HEK293 (cell line): ENCODE data around the gene AGAP1.

Experiments used
- CTCF ChIA-PET: fragments of 350-600 bp; formaldehyde crosslinking; extraction: SDS; loops from one replicate; lab custom pipeline; 2021; ENCODE audit warnings: antibody characterized with exemption; lab: Yijun Ruan, JAX
- POLR2A ChIA-PET: fragments of 300-600 bp; formaldehyde crosslinking; extraction: SDS; loops from one replicate; lab custom pipeline; 2020; ENCODE audit warnings: antibody characterized with exemption, inconsistent platforms; lab: Yijun Ruan, JAX
- H3K27ac ChIP-seq: fragments of 200-500 bp; sonication (Bioruptor generic); 2 replicates; pipeline ENCODE4 v1.5.1; 2014; ENCODE audit warnings: low read depth, low read length, control low read depth, inconsistent platforms; ENCODE audit errors: extremely low read depth
- H3K36me3 ChIP-seq, 2 experiments: fragments of 200-500 bp in 1 of 2; sonication (Bioruptor generic) in 1 of 2; 1 replicate in 1 of 2; 2 replicates in 1 of 2; pipeline ENCODE4 v1.5.1; 2014 to 2017; ENCODE audit warnings: inconsistent platforms in 2 of 2, low read length in 2 of 2; ENCODE audit not compliant: control insufficient read depth in 2 of 2, insufficient read depth in 1 of 2
- H3K4me1 ChIP-seq: fragments of 200-500 bp; sonication (Bioruptor generic); 2 replicates; pipeline ENCODE4 v1.5.1; 2014; ENCODE audit warnings: mild to moderate bottlenecking, low read length, inconsistent platforms; ENCODE audit not compliant: control insufficient read depth, insufficient read depth
- H3K4me3 ChIP-seq: 2 replicates; pipeline ENCODE4 v1.5.1; 2011; ENCODE audit warnings: low read depth, mild to moderate bottlenecking, control low read depth, low read length, moderate library complexity
- H3K9me3 ChIP-seq: fragments of 200-500 bp; sonication (Bioruptor generic); 2 replicates; pipeline ENCODE4 v1.5.1; 2014; ENCODE audit warnings: low read depth, low read length, inconsistent platforms; ENCODE audit not compliant: control insufficient read depth, insufficient read depth
- FEZF1 ChIP-seq: fragments of 450-650 bp; formaldehyde crosslinking; IDR thresholded peaks from 2 replicates; pipeline ENCODE4 v1.5.1; 2016; ENCODE audit warnings: missing biosample characterization, missing genetic modification characterization
- IKZF3 ChIP-seq: fragments of 450-650 bp; IDR thresholded peaks from 2 replicates; pipeline ENCODE4 v1.5.0; 2018; ENCODE audit warnings: missing biosample characterization, mild to moderate bottlenecking, missing genetic modification characterization, moderate library complexity
- MEIS1 ChIP-seq: sonication (generic); formaldehyde crosslinking; IDR thresholded peaks from 2 replicates; pipeline ENCODE4 v1.8.1; 2022; ENCODE audit warnings: missing genetic modification reagents, mild to moderate bottlenecking, borderline replicate concordance
- ZBTB17 ChIP-seq: fragments of 450-650 bp; formaldehyde crosslinking; IDR thresholded peaks from 2 replicates; pipeline ENCODE4 v1.5.1; 2016; ENCODE audit warnings: missing biosample characterization, missing genetic modification characterization
- ZBTB8A ChIP-seq: fragments of 450-650 bp; formaldehyde crosslinking; IDR thresholded peaks from 2 replicates; pipeline ENCODE4 v1.5.1; 2016; ENCODE audit warnings: missing biosample characterization, missing genetic modification characterization
- ZNF121 ChIP-seq: fragments of 450-650 bp; formaldehyde crosslinking; IDR thresholded peaks from 2 replicates; pipeline ENCODE4 v1.5.1; 2016; ENCODE audit warnings: missing biosample characterization, missing genetic modification characterization
- ZNF19 ChIP-seq: fragments of 450-650 bp; formaldehyde crosslinking; IDR thresholded peaks from 2 replicates; pipeline ENCODE4; 2016; ENCODE audit warnings: missing biosample characterization, missing genetic modification characterization, low read depth
- ZNF24 ChIP-seq: fragments of 450-650 bp; formaldehyde crosslinking; IDR thresholded peaks from 2 replicates; pipeline ENCODE4 v1.5.1; 2016; ENCODE audit warnings: missing biosample characterization, missing genetic modification characterization
- ZNF274 ChIP-seq, 2 experiments: fragments of 200-500 bp in 1 of 2; fragments of 450-650 bp in 1 of 2; sonication (Bioruptor generic) in 1 of 2; formaldehyde crosslinking in 1 of 2; IDR thresholded peaks; 2 replicates each; pipeline versions ENCODE4 v1.5.1 to v1.6.1; 2014 to 2016; ENCODE audit warnings: borderline replicate concordance in 1 of 2, inconsistent platforms in 1 of 2, low read length in 1 of 2, missing biosample characterization in 1 of 2, missing genetic modification characterization in 1 of 2
- ZNF341 ChIP-seq: fragments of 450-650 bp; formaldehyde crosslinking; IDR thresholded peaks from 2 replicates; pipeline ENCODE4; 2016; ENCODE audit warnings: low read depth, missing biosample characterization, missing genetic modification characterization
- ZNF394 ChIP-seq: fragments of 450-650 bp; formaldehyde crosslinking; IDR thresholded peaks from 2 replicates; pipeline ENCODE4 v1.5.1; 2016; ENCODE audit warnings: missing biosample characterization, missing genetic modification characterization, mild to moderate bottlenecking, moderate library complexity, borderline replicate concordance
- ZNF514 ChIP-seq: fragments of 450-650 bp; formaldehyde crosslinking; IDR thresholded peaks from 2 replicates; pipeline ENCODE4 v1.5.1; 2016; ENCODE audit warnings: missing biosample characterization, missing genetic modification characterization
- ZNF530 ChIP-seq: fragments of 450-650 bp; formaldehyde crosslinking; IDR thresholded peaks from 2 replicates; pipeline ENCODE4 v1.5.1; 2016; ENCODE audit warnings: low read depth, missing biosample characterization, missing genetic modification characterization
- ZNF548 ChIP-seq: fragments of 450-650 bp; formaldehyde crosslinking; IDR thresholded peaks from 2 replicates; pipeline ENCODE4 v1.5.1; 2016; ENCODE audit warnings: missing biosample characterization, missing genetic modification characterization
- ZNF629 ChIP-seq: fragments of 450-650 bp; formaldehyde crosslinking; IDR thresholded peaks from 2 replicates; pipeline ENCODE4 v1.5.1; 2017; ENCODE audit warnings: missing biosample characterization, missing genetic modification characterization
- ZNF747 ChIP-seq: fragments of 450-650 bp; formaldehyde crosslinking; IDR thresholded peaks from 2 replicates; pipeline ENCODE4 v1.5.1; 2016; ENCODE audit warnings: missing biosample characterization, missing genetic modification characterization
- ZNF768 ChIP-seq: fragments of 450-650 bp; formaldehyde crosslinking; IDR thresholded peaks from 2 replicates; pipeline ENCODE4 v1.5.1; 2018; ENCODE audit warnings: missing biosample characterization, mild to moderate bottlenecking, missing genetic modification characterization
- ZNF785 ChIP-seq: fragments of 450-650 bp; formaldehyde crosslinking; IDR thresholded peaks from 2 replicates; pipeline ENCODE4 v1.5.1; 2016; ENCODE audit warnings: missing biosample characterization, missing genetic modification characterization
- ZNF791 ChIP-seq: fragments of 450-650 bp; formaldehyde crosslinking; IDR thresholded peaks from 2 replicates; pipeline ENCODE4 v1.5.1; 2016; ENCODE audit warnings: missing biosample characterization, missing genetic modification characterization
- ZXDB ChIP-seq: fragments of 450-650 bp; formaldehyde crosslinking; IDR thresholded peaks from 2 replicates; pipeline ENCODE4 v1.5.1; 2016; ENCODE audit warnings: missing biosample characterization, missing genetic modification characterization
- TF ChIP-seq, protein P1 (sequence below): fragments of 450-650 bp; formaldehyde crosslinking; IDR thresholded peaks from 2 replicates; pipeline ENCODE4 v1.5.0; 2017; ENCODE audit warnings: missing biosample characterization, missing genetic modification characterization, borderline replicate concordance
- TF ChIP-seq, protein P2 (sequence below): fragments of 450-650 bp; formaldehyde crosslinking; IDR thresholded peaks from 2 replicates; pipeline ENCODE4 v1.5.1; 2016; ENCODE audit warnings: missing biosample characterization, missing genetic modification characterization, borderline replicate concordance
- TF ChIP-seq, protein P3 (sequence below): fragments of 450-650 bp; formaldehyde crosslinking; IDR thresholded peaks from 2 replicates; pipeline ENCODE4 v1.5.1; 2017; ENCODE audit warnings: missing biosample characterization, missing genetic modification characterization
- TF ChIP-seq, protein P4 (sequence below): fragments of 450-650 bp; formaldehyde crosslinking; IDR thresholded peaks from 2 replicates; pipeline ENCODE4 v1.5.1; 2016; ENCODE audit warnings: missing biosample characterization, missing genetic modification characterization, low read depth
- TF ChIP-seq, protein P5 (sequence below): fragments of 450-650 bp; formaldehyde crosslinking; IDR thresholded peaks from 2 replicates; pipeline ENCODE4 v1.5.1; 2017; ENCODE audit warnings: missing biosample characterization, missing genetic modification characterization
- TF ChIP-seq, protein P6 (sequence below): fragments of 450-650 bp; formaldehyde crosslinking; IDR thresholded peaks from 2 replicates; pipeline ENCODE4 v1.5.1; 2016; ENCODE audit warnings: missing biosample characterization, missing genetic modification characterization

Gene AGAP1

DNA sequence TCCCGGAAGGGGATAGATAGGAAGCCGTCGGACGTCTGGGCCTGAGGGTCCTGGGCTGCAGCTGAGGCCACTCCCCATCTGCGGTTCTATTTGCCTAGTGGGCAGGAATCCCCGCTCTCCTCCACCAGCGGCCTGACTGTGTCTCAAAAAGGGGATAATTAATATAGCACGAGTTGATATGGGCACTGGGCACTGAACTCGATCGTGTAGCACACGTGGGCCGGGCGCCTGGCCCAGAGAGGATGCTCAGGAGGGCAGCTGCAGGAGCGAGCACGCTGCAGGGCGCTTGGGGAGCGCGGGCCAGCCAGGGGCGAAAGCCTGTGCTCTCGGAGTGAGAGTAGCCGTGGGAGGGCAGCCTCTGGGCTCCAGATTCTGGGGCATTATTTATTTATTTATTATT, 683.1 kb downstream of the AGAP1 start:
- Histone ChIP-seq H3K9me3 (no peaks in the 10 kb centered on the region), H3K4me1 (peaks cover 6% of the 10 kb centered on the region), H3K27ac (no peak overlapping the region), H3K4me3 (no peak overlapping the region), H3K36me3 (no peaks in the 10 kb centered on the region)
- CTCF ChIA-PET, result interaction anchor here (0.6 to 8.2 kb wide), 7 partner anchors 8 to 397 kb away, joined by 3 to 146 read pairs (median 3); no protein-coding TSS in a partner anchor
- POLR2A ChIA-PET, result no interaction called here
- TF ChIP-seq ZNF121 (no peak), ZNF791 (no peak), ZNF768 (tag by site-specific recombination) (no peak), ZNF341 (tag by site-specific recombination) (no peak), ZNF514 (tag by site-specific recombination) (no peak), ZBTB8A (tag by site-specific recombination) (no peak), ZNF747 (no peak)

DNA sequence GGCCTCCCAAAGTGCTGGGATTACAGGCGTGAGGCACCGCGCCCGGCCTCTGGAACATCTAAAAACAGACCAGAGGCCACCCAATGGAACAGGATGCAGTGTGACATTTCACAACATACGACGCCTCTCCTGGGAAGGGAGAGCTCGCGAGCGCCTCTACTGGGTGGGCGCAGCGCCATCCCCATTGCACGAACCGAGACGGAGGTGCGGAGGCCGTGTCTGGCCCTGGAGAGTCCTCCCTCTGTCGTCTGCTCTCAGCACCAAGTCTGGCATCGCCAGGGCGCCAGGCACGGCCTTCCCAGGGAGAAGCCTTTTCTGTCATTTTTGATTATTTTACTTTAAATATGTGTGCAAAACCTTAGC, 683.7 kb downstream of the AGAP1 start:
- ChIA-PET POLR2A (interaction anchor here (0.6 kb wide), 1 partner anchor 118 kb away, joined by 4 read pairs; no protein-coding TSS in a partner anchor), CTCF (interaction anchor here (0.6 to 8.2 kb wide), 12 partner anchors 8 to 397 kb away, joined by 3 to 146 read pairs (median 4); no protein-coding TSS in a partner anchor)
- no peaks in the 10 kb centered on the region for H3K36me3 ChIP-seq
- no peaks in the 10 kb centered on the region for H3K9me3 ChIP-seq
- no peak overlapping the region for H3K4me3 ChIP-seq
- H3K27ac ChIP-seq, result no peak overlapping the region
- H3K4me1 ChIP-seq, result peaks cover 6% of the 10 kb centered on the region
- TF ChIP-seq MEIS1 (CRISPR knock-in tag), result no peak
- TF ChIP-seq ZNF548 (tag by site-specific recombination), result no peak
- TF ChIP-seq, protein P1, sequence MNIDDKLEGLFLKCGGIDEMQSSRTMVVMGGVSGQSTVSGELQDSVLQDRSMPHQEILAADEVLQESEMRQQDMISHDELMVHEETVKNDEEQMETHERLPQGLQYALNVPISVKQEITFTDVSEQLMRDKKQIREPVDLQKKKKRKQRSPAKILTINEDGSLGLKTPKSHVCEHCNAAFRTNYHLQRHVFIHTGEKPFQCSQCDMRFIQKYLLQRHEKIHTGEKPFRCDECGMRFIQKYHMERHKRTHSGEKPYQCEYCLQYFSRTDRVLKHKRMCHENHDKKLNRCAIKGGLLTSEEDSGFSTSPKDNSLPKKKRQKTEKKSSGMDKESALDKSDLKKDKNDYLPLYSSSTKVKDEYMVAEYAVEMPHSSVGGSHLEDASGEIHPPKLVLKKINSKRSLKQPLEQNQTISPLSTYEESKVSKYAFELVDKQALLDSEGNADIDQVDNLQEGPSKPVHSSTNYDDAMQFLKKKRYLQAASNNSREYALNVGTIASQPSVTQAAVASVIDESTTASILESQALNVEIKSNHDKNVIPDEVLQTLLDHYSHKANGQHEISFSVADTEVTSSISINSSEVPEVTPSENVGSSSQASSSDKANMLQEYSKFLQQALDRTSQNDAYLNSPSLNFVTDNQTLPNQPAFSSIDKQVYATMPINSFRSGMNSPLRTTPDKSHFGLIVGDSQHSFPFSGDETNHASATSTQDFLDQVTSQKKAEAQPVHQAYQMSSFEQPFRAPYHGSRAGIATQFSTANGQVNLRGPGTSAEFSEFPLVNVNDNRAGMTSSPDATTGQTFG (tag by site-specific recombination), result no peak
- TF ChIP-seq ZBTB17 (tag by site-specific recombination), result no peak
- no peak for TF ChIP-seq ZNF530 (tag by site-specific recombination)
- TF ChIP-seq ZNF785 (tag by site-specific recombination), result no peak
- TF ChIP-seq, protein P2, sequence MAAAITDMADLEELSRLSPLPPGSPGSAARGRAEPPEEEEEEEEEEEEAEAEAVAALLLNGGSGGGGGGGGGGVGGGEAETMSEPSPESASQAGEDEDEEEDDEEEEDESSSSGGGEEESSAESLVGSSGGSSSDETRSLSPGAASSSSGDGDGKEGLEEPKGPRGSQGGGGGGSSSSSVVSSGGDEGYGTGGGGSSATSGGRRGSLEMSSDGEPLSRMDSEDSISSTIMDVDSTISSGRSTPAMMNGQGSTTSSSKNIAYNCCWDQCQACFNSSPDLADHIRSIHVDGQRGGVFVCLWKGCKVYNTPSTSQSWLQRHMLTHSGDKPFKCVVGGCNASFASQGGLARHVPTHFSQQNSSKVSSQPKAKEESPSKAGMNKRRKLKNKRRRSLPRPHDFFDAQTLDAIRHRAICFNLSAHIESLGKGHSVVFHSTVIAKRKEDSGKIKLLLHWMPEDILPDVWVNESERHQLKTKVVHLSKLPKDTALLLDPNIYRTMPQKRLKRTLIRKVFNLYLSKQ (tag by site-specific recombination), result no peak
- TF ChIP-seq, protein P3, sequence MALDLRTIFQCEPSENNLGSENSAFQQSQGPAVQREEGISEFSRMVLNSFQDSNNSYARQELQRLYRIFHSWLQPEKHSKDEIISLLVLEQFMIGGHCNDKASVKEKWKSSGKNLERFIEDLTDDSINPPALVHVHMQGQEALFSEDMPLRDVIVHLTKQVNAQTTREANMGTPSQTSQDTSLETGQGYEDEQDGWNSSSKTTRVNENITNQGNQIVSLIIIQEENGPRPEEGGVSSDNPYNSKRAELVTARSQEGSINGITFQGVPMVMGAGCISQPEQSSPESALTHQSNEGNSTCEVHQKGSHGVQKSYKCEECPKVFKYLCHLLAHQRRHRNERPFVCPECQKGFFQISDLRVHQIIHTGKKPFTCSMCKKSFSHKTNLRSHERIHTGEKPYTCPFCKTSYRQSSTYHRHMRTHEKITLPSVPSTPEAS (tag by site-specific recombination), result no peak
- no peak for TF ChIP-seq ZNF629 (tag by site-specific recombination)
- TF ChIP-seq ZNF24 (tag by site-specific recombination), result no peak
- no peak for TF ChIP-seq ZNF394 (tag by site-specific recombination)
- TF ChIP-seq IKZF3 (tag by site-specific recombination), result no peak
- TF ChIP-seq, protein P4, sequence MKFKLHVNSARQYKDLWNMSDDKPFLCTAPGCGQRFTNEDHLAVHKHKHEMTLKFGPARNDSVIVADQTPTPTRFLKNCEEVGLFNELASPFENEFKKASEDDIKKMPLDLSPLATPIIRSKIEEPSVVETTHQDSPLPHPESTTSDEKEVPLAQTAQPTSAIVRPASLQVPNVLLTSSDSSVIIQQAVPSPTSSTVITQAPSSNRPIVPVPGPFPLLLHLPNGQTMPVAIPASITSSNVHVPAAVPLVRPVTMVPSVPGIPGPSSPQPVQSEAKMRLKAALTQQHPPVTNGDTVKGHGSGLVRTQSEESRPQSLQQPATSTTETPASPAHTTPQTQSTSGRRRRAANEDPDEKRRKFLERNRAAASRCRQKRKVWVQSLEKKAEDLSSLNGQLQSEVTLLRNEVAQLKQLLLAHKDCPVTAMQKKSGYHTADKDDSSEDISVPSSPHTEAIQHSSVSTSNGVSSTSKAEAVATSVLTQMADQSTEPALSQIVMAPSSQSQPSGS (tag by site-specific recombination), result no peak
- TF ChIP-seq, protein P5, sequence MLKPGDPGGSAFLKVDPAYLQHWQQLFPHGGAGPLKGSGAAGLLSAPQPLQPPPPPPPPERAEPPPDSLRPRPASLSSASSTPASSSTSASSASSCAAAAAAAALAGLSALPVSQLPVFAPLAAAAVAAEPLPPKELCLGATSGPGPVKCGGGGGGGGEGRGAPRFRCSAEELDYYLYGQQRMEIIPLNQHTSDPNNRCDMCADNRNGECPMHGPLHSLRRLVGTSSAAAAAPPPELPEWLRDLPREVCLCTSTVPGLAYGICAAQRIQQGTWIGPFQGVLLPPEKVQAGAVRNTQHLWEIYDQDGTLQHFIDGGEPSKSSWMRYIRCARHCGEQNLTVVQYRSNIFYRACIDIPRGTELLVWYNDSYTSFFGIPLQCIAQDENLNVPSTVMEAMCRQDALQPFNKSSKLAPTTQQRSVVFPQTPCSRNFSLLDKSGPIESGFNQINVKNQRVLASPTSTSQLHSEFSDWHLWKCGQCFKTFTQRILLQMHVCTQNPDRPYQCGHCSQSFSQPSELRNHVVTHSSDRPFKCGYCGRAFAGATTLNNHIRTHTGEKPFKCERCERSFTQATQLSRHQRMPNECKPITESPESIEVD (tag by site-specific recombination), result no peak
- no peak for TF ChIP-seq ZXDB (tag by site-specific recombination)
- TF ChIP-seq, protein P6, sequence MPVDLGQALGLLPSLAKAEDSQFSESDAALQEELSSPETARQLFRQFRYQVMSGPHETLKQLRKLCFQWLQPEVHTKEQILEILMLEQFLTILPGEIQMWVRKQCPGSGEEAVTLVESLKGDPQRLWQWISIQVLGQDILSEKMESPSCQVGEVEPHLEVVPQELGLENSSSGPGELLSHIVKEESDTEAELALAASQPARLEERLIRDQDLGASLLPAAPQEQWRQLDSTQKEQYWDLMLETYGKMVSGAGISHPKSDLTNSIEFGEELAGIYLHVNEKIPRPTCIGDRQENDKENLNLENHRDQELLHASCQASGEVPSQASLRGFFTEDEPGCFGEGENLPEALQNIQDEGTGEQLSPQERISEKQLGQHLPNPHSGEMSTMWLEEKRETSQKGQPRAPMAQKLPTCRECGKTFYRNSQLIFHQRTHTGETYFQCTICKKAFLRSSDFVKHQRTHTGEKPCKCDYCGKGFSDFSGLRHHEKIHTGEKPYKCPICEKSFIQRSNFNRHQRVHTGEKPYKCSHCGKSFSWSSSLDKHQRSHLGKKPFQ (tag by site-specific recombination), result no peak
- no peak for TF ChIP-seq ZNF274 (IDR thresholded peaks at IDR 0.05; ENCODE audit: low read length)
- no peak for TF ChIP-seq ZNF274 (tag by site-specific recombination; IDR thresholded peaks at IDR 0.05; ENCODE audit: borderline replicate concordance)
- TF ChIP-seq ZNF19, result no peak
- TF ChIP-seq FEZF1 (tag by site-specific recombination), result no peak
